Ascending aorta (tissue), 2 donors: Measurements from ENCODE around the gene ITFG2. TPM values are rescaled to one million over a fixed set of nuclear protein-coding genes. Genes with fewer than 3 reads are reported as not detected.
"Not testable (repeated sequence)": the region's sequence is repeated elsewhere in the genome, so short reads cannot be mapped to it uniquely, and the experiment has no call there.

Source experiments
- DNase-seq, 2 donors: peaks; one replicate each; pipeline ENCODE4 v3.0.0-alpha.2; 2019; ENCODE audit warnings: low spot score in 2 of 2
- H3K27ac ChIP-seq, 2 donors: fragments of 200-600 bp; sonication (generic); one replicate each; pipeline ENCODE4 v1.5.1; 2016 to 2017; ENCODE audit warnings: mild to moderate bottlenecking in 1 of 2
- H3K27me3 ChIP-seq: fragments of 200-600 bp; sonication (generic); one replicate; pipeline ENCODE4 v1.5.1; 2017
- H3K36me3 ChIP-seq, 2 donors: fragments of 200-600 bp; sonication (generic); one replicate each; pipeline ENCODE4 v1.5.1; 2016
- H3K4me1 ChIP-seq, 2 donors: fragments of 200-600 bp; sonication (generic); one replicate each; pipeline ENCODE4 v1.5.1; 2016 to 2017; ENCODE audit warnings: mild to moderate bottlenecking in 1 of 2
- H3K4me3 ChIP-seq, 2 donors: fragments of 200-600 bp; sonication (generic); one replicate each; pipeline ENCODE4 v1.5.1; 2016 to 2017; ENCODE audit warnings: mild to moderate bottlenecking in 1 of 2
- H3K9me3 ChIP-seq, 2 donors: fragments of 200-600 bp; sonication (generic); one replicate each; pipeline ENCODE4 v1.5.1; 2016
- CTCF ChIP-seq, 3 experiments: fragments of 200-600 bp in 2 of 3; fragments of 450-650 bp in 1 of 3; sonication (generic) in 2 of 3; IDR thresholded peaks; one replicate each; pipeline ENCODE4 v1.5.1; 2016 to 2019; ENCODE audit warnings: antibody characterized with exemption in 3 of 3, mild to moderate bottlenecking in 1 of 3, moderate library complexity in 1 of 3
- intact Hi-C: fragments of 100-400 bp; cut with DNase I; formaldehyde crosslinking; loops from one replicate; pipeline ENCODE4 v1.15.1; 2023
- total RNA-seq: library from RNA; depleted of rRNA; stranded (reverse); fragments of >200 nt; gene quantifications from one replicate; pipeline ENCODE4 v1.1.0, GENCODE V29; 2016

Gene ITFG2
- total RNA-seq, 1 donor from 2014 or later: 19.9 TPM

GRCh38 chr12:2860170-2860569 is 47.7 kb downstream of the ITFG2 start:
- intact Hi-C loops: no loop called here
- H3K9me3 ChIP-seq: no peaks in the 10 kb centered on the region
- no peak for TF ChIP-seq CTCF (IDR thresholded peaks at IDR 0.05)
- DNase-seq: no peak
- H3K27ac ChIP-seq: no peak overlapping the region
- H3K36me3 ChIP-seq: no peaks in the 10 kb centered on the region
- H3K27me3 ChIP-seq: no peaks in the 10 kb centered on the region
- no peak overlapping the region for H3K4me3 ChIP-seq
- no peaks in the 10 kb centered on the region for H3K4me1 ChIP-seq

GRCh38 chr12:2862876-2863275 is 50.4 kb downstream of the ITFG2 start:
- no peaks in the 10 kb centered on the region for H3K9me3 ChIP-seq
- DNase-seq: no peak
- H3K27me3 ChIP-seq: no peaks in the 10 kb centered on the region
- H3K36me3 ChIP-seq: no peaks in the 10 kb centered on the region
- no peaks in the 10 kb centered on the region for H3K4me1 ChIP-seq
- TF ChIP-seq CTCF (IDR thresholded peaks at IDR 0.05): no peak
- no peak overlapping the region for H3K4me3 ChIP-seq
- intact Hi-C loops: no loop called here
- no peak overlapping the region for H3K27ac ChIP-seq

- H3K9me3 ChIP-seq, intact Hi-C loops, H3K36me3 ChIP-seq, DNase-seq, H3K27me3 ChIP-seq, H3K4me3 ChIP-seq, H3K27ac ChIP-seq, H3K4me1 ChIP-seq: not testable (repeated sequence)
Observed at GRCh38 chr12:2863402-2863801, 50.9 kb downstream of the ITFG2 start.

GRCh38 chr12:2864198-2864597 is 51.7 kb downstream of the ITFG2 start:
- Histone ChIP-seq H3K9me3 (no peaks in the 10 kb centered on the region), H3K27me3 (no peaks in the 10 kb centered on the region), H3K4me1 (no peaks in the 10 kb centered on the region), H3K36me3 (no peaks in the 10 kb centered on the region), H3K4me3 (no peak overlapping the region), H3K27ac (no peak overlapping the region)
- DNase-seq: no peak
- no peak for TF ChIP-seq CTCF (IDR thresholded peaks at IDR 0.05)
- intact Hi-C loops: no loop called here

- H3K9me3 ChIP-seq, H3K4me3 ChIP-seq, H3K27me3 ChIP-seq, H3K4me1 ChIP-seq, DNase-seq, H3K27ac ChIP-seq, intact Hi-C loops, H3K36me3 ChIP-seq: not testable (repeated sequence)
Observed at GRCh38 chr12:2868986-2869632, 56.6 kb downstream of the ITFG2 start.

Other genes starting within 250 kb of the ITFG2 start
- gene FKBP4, start 17.7 kb upstream of the ITFG2 start, total RNA-seq: 36.3 TPM
- 9.7 TPM for gene NRIP2, start 22.4 kb downstream of the ITFG2 start, total RNA-seq
- gene TEX52, start 44.4 kb downstream of the ITFG2 start, total RNA-seq: not detected
- gene FOXM1, start 64.5 kb downstream of the ITFG2 start, total RNA-seq: not detected
- 2.9 TPM for gene RHNO1, start 64.6 kb downstream of the ITFG2 start, total RNA-seq
- 24.8 TPM for gene TULP3, start 78.2 kb downstream of the ITFG2 start, total RNA-seq
- 76.1 TPM for gene TEAD4, start 146.7 kb downstream of the ITFG2 start, total RNA-seq